ENCODE data around the gene NTNG1.

DNA sequence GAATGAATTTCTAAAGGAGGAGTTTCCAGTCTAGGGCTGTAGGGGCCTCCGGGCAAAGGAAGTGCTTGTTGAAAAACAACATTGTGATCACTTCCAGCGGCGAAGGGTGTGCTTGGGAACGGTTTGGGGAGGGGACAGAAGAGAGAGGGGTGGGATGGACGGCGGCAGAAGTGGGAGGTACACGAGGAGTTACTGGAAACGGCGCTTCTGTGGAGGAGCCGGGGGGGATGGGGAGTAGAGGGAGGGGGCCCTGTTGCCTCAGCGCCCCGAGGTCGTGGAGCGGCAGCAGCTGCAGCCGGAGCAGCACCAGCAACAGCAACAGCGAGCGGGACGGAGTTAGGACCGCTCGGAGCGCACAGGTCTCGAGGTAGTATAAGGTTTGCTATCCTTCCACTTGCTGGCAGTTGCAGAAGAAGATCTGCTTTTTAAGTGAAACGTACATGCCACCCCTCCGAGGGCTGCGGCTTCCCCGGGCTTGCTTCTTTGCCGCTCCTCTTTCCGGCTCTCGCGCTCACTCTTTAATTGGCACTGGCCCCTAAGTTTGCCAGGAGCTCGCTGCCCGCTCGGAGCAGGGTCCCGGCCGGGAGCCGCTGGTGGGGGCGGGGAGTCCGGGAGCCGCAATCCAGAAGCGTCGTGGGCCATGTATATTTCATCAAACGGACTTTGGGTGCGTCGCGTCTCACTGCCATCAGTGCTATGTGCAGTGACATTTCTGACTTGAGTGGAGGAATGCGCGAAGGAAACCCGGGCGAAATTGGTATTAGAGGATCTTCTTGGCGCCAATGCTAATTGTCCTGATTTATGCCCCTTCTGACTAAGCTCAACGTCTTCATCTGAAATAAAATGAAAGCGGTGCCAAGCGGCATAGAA, 771 bp upstream of the NTNG1 start:
- TF ChIP-seq, protein P1, sequence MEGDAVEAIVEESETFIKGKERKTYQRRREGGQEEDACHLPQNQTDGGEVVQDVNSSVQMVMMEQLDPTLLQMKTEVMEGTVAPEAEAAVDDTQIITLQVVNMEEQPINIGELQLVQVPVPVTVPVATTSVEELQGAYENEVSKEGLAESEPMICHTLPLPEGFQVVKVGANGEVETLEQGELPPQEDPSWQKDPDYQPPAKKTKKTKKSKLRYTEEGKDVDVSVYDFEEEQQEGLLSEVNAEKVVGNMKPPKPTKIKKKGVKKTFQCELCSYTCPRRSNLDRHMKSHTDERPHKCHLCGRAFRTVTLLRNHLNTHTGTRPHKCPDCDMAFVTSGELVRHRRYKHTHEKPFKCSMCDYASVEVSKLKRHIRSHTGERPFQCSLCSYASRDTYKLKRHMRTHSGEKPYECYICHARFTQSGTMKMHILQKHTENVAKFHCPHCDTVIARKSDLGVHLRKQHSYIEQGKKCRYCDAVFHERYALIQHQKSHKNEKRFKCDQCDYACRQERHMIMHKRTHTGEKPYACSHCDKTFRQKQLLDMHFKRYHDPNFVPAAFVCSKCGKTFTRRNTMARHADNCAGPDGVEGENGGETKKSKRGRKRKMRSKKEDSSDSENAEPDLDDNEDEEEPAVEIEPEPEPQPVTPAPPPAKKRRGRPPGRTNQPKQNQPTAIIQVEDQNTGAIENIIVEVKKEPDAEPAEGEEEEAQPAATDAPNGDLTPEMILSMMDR (IDR thresholded peaks at IDR 0.05), result no peak
- no peak for TF ChIP-seq POLR2A (IDR thresholded peaks at IDR 0.05)

Data from right lobe of liver (tissue), 4 donors.